ENCODE results near the gene ANKEF1. TPM values are rescaled to one million over a fixed set of nuclear protein-coding genes. Genes with fewer than 3 reads are reported as not detected.

ANKEF1 gene
- polyA plus RNA-seq, 1 donor (not counting 4 experiments of a cell fraction or from before 2014, with no cell fraction given) = 12.4 TPM

DNA sequence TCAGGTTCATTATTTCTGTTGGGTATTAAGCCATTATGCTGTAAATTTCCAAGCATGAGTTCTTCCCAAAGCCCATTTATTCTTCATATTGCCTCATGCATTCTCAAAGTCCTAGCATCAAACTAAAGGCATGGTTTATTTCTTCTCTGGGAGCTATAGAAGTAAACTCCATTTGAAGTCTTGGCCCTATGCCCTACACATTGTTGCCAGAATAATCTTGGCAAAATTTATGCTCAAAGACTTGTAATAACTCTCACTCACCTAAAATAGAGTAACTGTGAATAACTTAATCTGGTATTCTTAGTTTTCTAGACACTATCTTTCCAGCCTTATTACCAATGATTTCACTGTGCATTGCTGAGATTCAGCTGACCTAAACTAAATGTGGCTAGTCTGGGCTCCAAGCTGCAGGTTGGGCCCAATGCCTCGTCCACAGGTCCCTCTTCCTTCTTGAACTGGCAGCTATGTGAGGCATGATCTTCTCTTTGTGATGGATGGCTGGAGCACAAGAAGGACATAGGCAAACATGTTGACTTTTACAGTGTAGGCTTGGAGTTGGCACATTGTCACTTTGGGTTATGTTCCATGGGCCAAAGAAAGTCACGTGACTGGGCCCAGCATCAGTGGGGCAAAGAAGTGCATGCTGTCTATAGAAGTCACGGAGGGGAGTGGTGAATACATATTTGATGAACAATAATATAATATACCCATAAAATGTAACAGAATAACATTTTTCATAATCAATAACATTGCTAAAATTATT, 39.1 kb upstream of the ANKEF1 start:
- Histone ChIP-seq H3K4me3 (ENCODE audit: control insufficient read depth in 2 of 3, extremely low read depth in 1 of 3, insufficient read depth in 2 of 3, low read depth in 1 of 3, low read length in 3 of 3) (no peak overlapping the region), H3K9ac (ENCODE audit: control insufficient read depth, extremely low read depth, insufficient read depth, low read length) (no peak overlapping the region), H2AFZ (ENCODE audit: control insufficient read depth, low read length) (no peak overlapping the region), H3K79me2 (ENCODE audit: control insufficient read depth, insufficient read depth, low read length) (no peaks in the 10 kb centered on the region), H3K9me3 (ENCODE audit: control insufficient read depth, low read depth, low read length) (no peaks in the 10 kb centered on the region), H3K4me2 (ENCODE audit: control insufficient read depth, extremely low read depth, insufficient read depth, low read depth, low read length) (no peak overlapping the region), H3K36me3 (ENCODE audit: control insufficient read depth in 2 of 2, extremely low read depth in 1 of 2, insufficient read depth in 2 of 2, low read length in 2 of 2) (no peaks in the 10 kb centered on the region), H3K4me1 (ENCODE audit: control insufficient read depth, extremely low read depth, insufficient read depth, low read length) (no peaks in the 10 kb centered on the region), H3K27me3 (ENCODE audit: control insufficient read depth, extremely low read depth, insufficient read depth, low read length) (no peaks in the 10 kb centered on the region), H3K9me1 (ENCODE audit: control insufficient read depth, extremely low read depth, insufficient read depth, low read length) (no peaks in the 10 kb centered on the region), H3K27ac (ENCODE audit: control insufficient read depth, insufficient read depth, low read length) (no peak overlapping the region), H4K20me1 (ENCODE audit: control insufficient read depth, extremely low read depth, insufficient read depth, low read length) (no peaks in the 10 kb centered on the region)
- DNase-seq (ENCODE audit: low read depth, low spot score) (no peak), FAIRE-seq (no peak)
- no peak for TF ChIP-seq EZH2 (IDR thresholded peaks at IDR 0.05; ENCODE audit: low read length)
- TF ChIP-seq CTCF (optimal IDR thresholded peaks at IDR 0.05 in 1 of 3, IDR thresholded peaks at IDR 0.05 in 1 of 3, conservative IDR thresholded peaks at IDR 0.05 in 1 of 3; ENCODE audit: extremely low read depth in 1 of 3, insufficient read depth in 2 of 3, low read length in 3 of 3) = no peak
- dilution Hi-C loops (cut with MboI; ENCODE audit: extremely low pct_ligation_motif_present, low sequenced_read_pairs) = loop anchor here (25.0 kb wide), 1 partner anchor 92 kb away; no protein-coding TSS in a partner anchor

GRCh38 chr20:9996944-9997343, 37.8 kb upstream of the ANKEF1 start:
- no peak for TF ChIP-seq EZH2 (IDR thresholded peaks at IDR 0.05; ENCODE audit: low read length)
- TF ChIP-seq CTCF (optimal IDR thresholded peaks at IDR 0.05 in 1 of 3, IDR thresholded peaks at IDR 0.05 in 1 of 3, conservative IDR thresholded peaks at IDR 0.05 in 1 of 3; ENCODE audit: extremely low read depth in 1 of 3, insufficient read depth in 2 of 3, low read length in 3 of 3) = no peak
- dilution Hi-C loops (cut with MboI; ENCODE audit: extremely low pct_ligation_motif_present, low sequenced_read_pairs) = loop anchor here (25.0 kb wide), 1 partner anchor 90 kb away; no protein-coding TSS in a partner anchor

More at GRCh38 chr20:9996944-9997343, 37.8 kb upstream of the ANKEF1 start:
- no peaks in the 10 kb centered on the region for H3K36me3 ChIP-seq (ENCODE audit: control insufficient read depth in 2 of 2, extremely low read depth in 1 of 2, insufficient read depth in 2 of 2, low read length in 2 of 2)
- H3K27ac ChIP-seq (ENCODE audit: control insufficient read depth, insufficient read depth, low read length) = no peak overlapping the region
- H3K9me1 ChIP-seq (ENCODE audit: control insufficient read depth, extremely low read depth, insufficient read depth, low read length) = no peaks in the 10 kb centered on the region
- no peaks in the 10 kb centered on the region for H3K9me3 ChIP-seq (ENCODE audit: control insufficient read depth, low read depth, low read length)
- H3K9ac ChIP-seq (ENCODE audit: control insufficient read depth, extremely low read depth, insufficient read depth, low read length) = no peak overlapping the region
- H3K27me3 ChIP-seq (ENCODE audit: control insufficient read depth, extremely low read depth, insufficient read depth, low read length) = no peaks in the 10 kb centered on the region
- no peak overlapping the region for H2AFZ ChIP-seq (ENCODE audit: control insufficient read depth, low read length)
- H3K4me1 ChIP-seq (ENCODE audit: control insufficient read depth, extremely low read depth, insufficient read depth, low read length) = no peaks in the 10 kb centered on the region
- H3K4me2 ChIP-seq (ENCODE audit: control insufficient read depth, extremely low read depth, insufficient read depth, low read depth, low read length) = no peak overlapping the region
- no peak for FAIRE-seq
- DNase-seq (ENCODE audit: low read depth, low spot score) = no peak
- H3K79me2 ChIP-seq (ENCODE audit: control insufficient read depth, insufficient read depth, low read length) = no peaks in the 10 kb centered on the region
- no peaks in the 10 kb centered on the region for H4K20me1 ChIP-seq (ENCODE audit: control insufficient read depth, extremely low read depth, insufficient read depth, low read length)
- H3K4me3 ChIP-seq (ENCODE audit: control insufficient read depth in 2 of 3, extremely low read depth in 1 of 3, insufficient read depth in 2 of 3, low read depth in 1 of 3, low read length in 3 of 3) = no peak overlapping the region

Data from keratinocyte (primary cell).